Measurements from ENCODE around the gene IFNA6. TPM values are rescaled to one million over a fixed set of nuclear protein-coding genes. Genes with fewer than 3 reads are reported as not detected.

IFNA6 gene
- total RNA-seq, 1 experiment from 2014 or later, result not detected

GRCh38 chr9:21324047-21324446 lies 26.6 kb downstream of the IFNA6 start:
- BruUV-seq (replicated peaks), result no TSS peak
- Histone ChIP-seq H3K4me1 (ENCODE audit: insufficient read depth, low read length, poor library complexity, severe bottlenecking) (no peaks in the 10 kb centered on the region), H3K9me3 (ENCODE audit: low read depth, low read length, poor library complexity, severe bottlenecking) (no peaks in the 10 kb centered on the region), H3K27ac (ENCODE audit: low read depth, low read length, poor library complexity, severe bottlenecking) (no peak overlapping the region), H3K27me3 (replicated peaks; ENCODE audit: insufficient read depth, low read depth, low read length, poor library complexity) (no peaks in the 10 kb centered on the region), H3K36me3 (ENCODE audit: insufficient read depth, low read length, poor library complexity, severe bottlenecking) (no peaks in the 10 kb centered on the region), H3K4me3 (ENCODE audit: low read depth, low read length, poor library complexity, severe bottlenecking) (no peak overlapping the region)
- DNase-seq (ENCODE audit: low spot score), result no peak
- CTCF ChIA-PET, result no interaction called here
- no peak for TF ChIP-seq EZH2 (IDR thresholded peaks at IDR 0.05; ENCODE audit: borderline replicate concordance, low read depth, low read length, poor library complexity, severe bottlenecking)
- TF ChIP-seq, protein P1, sequence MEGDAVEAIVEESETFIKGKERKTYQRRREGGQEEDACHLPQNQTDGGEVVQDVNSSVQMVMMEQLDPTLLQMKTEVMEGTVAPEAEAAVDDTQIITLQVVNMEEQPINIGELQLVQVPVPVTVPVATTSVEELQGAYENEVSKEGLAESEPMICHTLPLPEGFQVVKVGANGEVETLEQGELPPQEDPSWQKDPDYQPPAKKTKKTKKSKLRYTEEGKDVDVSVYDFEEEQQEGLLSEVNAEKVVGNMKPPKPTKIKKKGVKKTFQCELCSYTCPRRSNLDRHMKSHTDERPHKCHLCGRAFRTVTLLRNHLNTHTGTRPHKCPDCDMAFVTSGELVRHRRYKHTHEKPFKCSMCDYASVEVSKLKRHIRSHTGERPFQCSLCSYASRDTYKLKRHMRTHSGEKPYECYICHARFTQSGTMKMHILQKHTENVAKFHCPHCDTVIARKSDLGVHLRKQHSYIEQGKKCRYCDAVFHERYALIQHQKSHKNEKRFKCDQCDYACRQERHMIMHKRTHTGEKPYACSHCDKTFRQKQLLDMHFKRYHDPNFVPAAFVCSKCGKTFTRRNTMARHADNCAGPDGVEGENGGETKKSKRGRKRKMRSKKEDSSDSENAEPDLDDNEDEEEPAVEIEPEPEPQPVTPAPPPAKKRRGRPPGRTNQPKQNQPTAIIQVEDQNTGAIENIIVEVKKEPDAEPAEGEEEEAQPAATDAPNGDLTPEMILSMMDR (conservative IDR thresholded peaks at IDR 0.05; ENCODE audit: low read depth, low read length), result no peak
- intact Hi-C loops (cut with micrococcal nuclease; ENCODE audit: unreplicated experiment), result loop anchor here (5.0 kb wide), 1 partner anchor 78 kb away; no protein-coding TSS in a partner anchor
- POLR2A ChIA-PET (ENCODE audit: low non-redundant PET), result no interaction called here

GRCh38 chr9:21322911-21323461 lies 27.7 kb downstream of the IFNA6 start:
- H3K4me1 ChIP-seq (ENCODE audit: insufficient read depth, low read length, poor library complexity, severe bottlenecking), result no peaks in the 10 kb centered on the region
- POLR2A ChIA-PET (ENCODE audit: low non-redundant PET), result no interaction called here
- H3K36me3 ChIP-seq (ENCODE audit: insufficient read depth, low read length, poor library complexity, severe bottlenecking), result no peaks in the 10 kb centered on the region
- BruUV-seq (replicated peaks), result no TSS peak
- intact Hi-C loops (cut with micrococcal nuclease; ENCODE audit: unreplicated experiment), result loop anchor here (5.0 kb wide), 1 partner anchor 79 kb away; no protein-coding TSS in a partner anchor
- no peak for DNase-seq (ENCODE audit: low spot score)
- TF ChIP-seq, protein P1 (conservative IDR thresholded peaks at IDR 0.05; ENCODE audit: low read depth, low read length), result no peak
- no peaks in the 10 kb centered on the region for H3K27me3 ChIP-seq (replicated peaks; ENCODE audit: insufficient read depth, low read depth, low read length, poor library complexity)
- no peak overlapping the region for H3K27ac ChIP-seq (ENCODE audit: low read depth, low read length, poor library complexity, severe bottlenecking)
- H3K4me3 ChIP-seq (ENCODE audit: low read depth, low read length, poor library complexity, severe bottlenecking), result no peak overlapping the region
- no peaks in the 10 kb centered on the region for H3K9me3 ChIP-seq (ENCODE audit: low read depth, low read length, poor library complexity, severe bottlenecking)
- CTCF ChIA-PET, result no interaction called here

- Histone ChIP-seq H3K4me1 (ENCODE audit: insufficient read depth, low read length, poor library complexity, severe bottlenecking) (no peaks in the 10 kb centered on the region), H3K36me3 (ENCODE audit: insufficient read depth, low read length, poor library complexity, severe bottlenecking) (no peaks in the 10 kb centered on the region), H3K27me3 (replicated peaks; ENCODE audit: insufficient read depth, low read depth, low read length, poor library complexity) (peaks cover 5% of the 10 kb centered on the region), H3K9me3 (ENCODE audit: low read depth, low read length, poor library complexity, severe bottlenecking) (no peaks in the 10 kb centered on the region), H3K27ac (ENCODE audit: low read depth, low read length, poor library complexity, severe bottlenecking) (no peak overlapping the region), H3K4me3 (ENCODE audit: low read depth, low read length, poor library complexity, severe bottlenecking) (no peak overlapping the region)
- TF ChIP-seq, protein P1 (conservative IDR thresholded peaks at IDR 0.05; ENCODE audit: low read depth, low read length), result no peak
- TF ChIP-seq EZH2 (IDR thresholded peaks at IDR 0.05; ENCODE audit: borderline replicate concordance, low read depth, low read length, poor library complexity, severe bottlenecking), result no peak
- no TSS peak for BruUV-seq (replicated peaks)
- ChIA-PET CTCF (no interaction called here), POLR2A (ENCODE audit: low non-redundant PET) (no interaction called here)
- DNase-seq (ENCODE audit: low spot score), result no peak
- intact Hi-C loops (cut with micrococcal nuclease; ENCODE audit: unreplicated experiment), result loop anchor here (5.0 kb wide), 1 partner anchor 82 kb away; no protein-coding TSS in a partner anchor
Observed at GRCh38 chr9:21320465-21320864, 30.2 kb downstream of the IFNA6 start.
